DMS 273 (cell line): Measurements from ENCODE around the gene TROAP.

Experiments
- DNase-seq: peaks from one replicate; lab custom pipeline; 2025; ENCODE audit not compliant: unreplicated experiment; lab: John Stamatoyannopoulos, UW

Gene TROAP

GRCh38 chr12:49341777-49342065, 18.7 kb downstream of the TROAP start:
- DNase-seq = no peak

- DNase-seq = peak; percentile 83
These were observed 19.2 kb downstream of the TROAP start for GRCh38 chr12:49342066-49342913.

- DNase-seq = no peak
These were observed 20.1 kb downstream of the TROAP start for GRCh38 chr12:49342914-49343731.

- no peak for DNase-seq
These were observed 21.5 kb downstream of the TROAP start for GRCh38 chr12:49344486-49345050.

- DNase-seq = peak; percentile 72
These were observed 22.2 kb downstream of the TROAP start for GRCh38 chr12:49345051-49345824.

- DNase-seq = peak; percentile 53
These were observed 23.0 kb downstream of the TROAP start for GRCh38 chr12:49345825-49346658.

GRCh38 chr12:49346659-49347310, 23.7 kb downstream of the TROAP start, which contains the start of gene DNAJC22:
Gene DNAJC22, plus strand, starts transcription at chr12:49346888. Its CDS starts 1,985 bp downstream, at chr12:49348873.
- DNase-seq = peak; percentile 53

GRCh38 chr12:49347311-49348193, 24.5 kb downstream of the TROAP start:
- DNase-seq = peak; percentile 89

- DNase-seq = no peak
These were observed 25.7 kb downstream of the TROAP start for GRCh38 chr12:49348781-49349180.

GRCh38 chr12:49349266-49349665, 26.2 kb downstream of the TROAP start:
- no peak for DNase-seq

GRCh38 chr12:49352351-49352750, 29.3 kb downstream of the TROAP start:
- DNase-seq = no peak

GRCh38 chr12:49355913-49356312, 32.9 kb downstream of the TROAP start:
- DNase-seq = no peak

GRCh38 chr12:49357103-49357678, 34.1 kb downstream of the TROAP start:
- DNase-seq = peak; percentile 53

GRCh38 chr12:49358483-49359141, 35.6 kb downstream of the TROAP start:
- DNase-seq = peak; percentile 76

- DNase-seq = no peak
These were observed 36.6 kb downstream of the TROAP start for GRCh38 chr12:49359671-49360070.

- DNase-seq = no peak
These were observed 39.0 kb downstream of the TROAP start for GRCh38 chr12:49362077-49362476.

GRCh38 chr12:49364989-49365388, 41.9 kb downstream of the TROAP start:
- no peak for DNase-seq

GRCh38 chr12:49365542-49365941, 42.5 kb downstream of the TROAP start:
- DNase-seq = no peak
